IMR-90 (cell line): ENCODE results near the gene COL4A3. TPM values are rescaled to one million over a fixed set of nuclear protein-coding genes. Genes with fewer than 3 reads are reported as not detected.

Experiments
- ATAC-seq: fragments of 200-7000 bp; cut with Tn5 transposase; 2 replicates; pipeline ENCODE4 v1.9.1; 2020; ENCODE audit warnings: low read depth, mild to moderate bottlenecking, moderate library complexity
- BruUV-seq: library from RNA; stranded (reverse); fragments of 400-500 nt; replicated peaks from 2 replicates; lab custom pipeline; 2021; lab: Mats Ljungman, UMichigan
- CTCF ChIA-PET: fragments of 300-600 bp; formaldehyde crosslinking; extraction: SDS; loops from one replicate; lab custom pipeline; 2021; ENCODE audit warnings: antibody characterized with exemption; lab: Yijun Ruan, JAX
- POLR2A ChIA-PET: fragments of 300-600 bp; sonication (Branson Sonifier 250); formaldehyde crosslinking; loops from one replicate; lab custom pipeline; 2022; ENCODE audit warnings: antibody characterized with exemption; ENCODE audit not compliant: unreplicated experiment; lab: Charles Lee
- DNase-seq: peaks from one replicate; pipeline ENCODE4 v3.0.0; 2013
- H2AFZ ChIP-seq: replicated peaks from 2 replicates; pipeline ENCODE3; 2013; ENCODE audit warnings: low read length, mild to moderate bottlenecking; ENCODE audit not compliant: poor library complexity
- H2AK5ac ChIP-seq: 2 replicates; pipeline ENCODE4 v1.6.1; 2013; ENCODE audit warnings: low read depth, low read length, inconsistent platforms
- H2AK9ac ChIP-seq: replicated peaks from 2 replicates; pipeline ENCODE3; 2013; ENCODE audit warnings: mild to moderate bottlenecking, low read depth, low read length, moderate library complexity; ENCODE audit not compliant: poor library complexity
- H2BK120ac ChIP-seq: 2 replicates; pipeline ENCODE4 v1.6.1; 2013; ENCODE audit warnings: low read depth, low read length, inconsistent platforms
- H2BK15ac ChIP-seq: 3 replicates; pipeline ENCODE4 v1.6.1; 2013; ENCODE audit warnings: low read depth, low read length, inconsistent platforms
- H2BK20ac ChIP-seq: 2 replicates; pipeline ENCODE4 v1.6.1; 2013; ENCODE audit warnings: low read depth, mild to moderate bottlenecking, inconsistent platforms, low read length, moderate library complexity
- H2BK5ac ChIP-seq: 2 replicates; pipeline ENCODE4 v1.6.1; 2013; ENCODE audit warnings: mild to moderate bottlenecking, low read depth, low read length, inconsistent platforms; ENCODE audit not compliant: poor library complexity, severe bottlenecking
- H3K14ac ChIP-seq: replicated peaks from 2 replicates; pipeline ENCODE4 v1.6.1; 2013; ENCODE audit warnings: low read depth, low read length, inconsistent platforms
- H3K18ac ChIP-seq: 2 replicates; pipeline ENCODE4 v1.6.1; 2013; ENCODE audit warnings: low read depth, low read length, control low read depth
- H3K23ac ChIP-seq: 2 replicates; pipeline ENCODE4 v1.6.1; 2013; ENCODE audit warnings: low read depth, low read length, inconsistent platforms
- H3K27ac ChIP-seq: 2 replicates; pipeline ENCODE4 v1.5.1; 2013; ENCODE audit warnings: mild to moderate bottlenecking, control low read depth, low read length; ENCODE audit not compliant: insufficient read depth
- H3K27me3 ChIP-seq: 2 replicates; pipeline ENCODE4 v1.6.1; 2013; ENCODE audit warnings: low read length; ENCODE audit not compliant: control insufficient read depth, insufficient read depth
- H3K36me3 ChIP-seq: 2 replicates; pipeline ENCODE4 v1.6.1; 2013; ENCODE audit warnings: low read length, mixed read lengths; ENCODE audit not compliant: control insufficient read depth, insufficient read depth
- H3K4ac ChIP-seq: 2 replicates; pipeline ENCODE4 v1.6.1; 2013; ENCODE audit warnings: low read depth, low read length, inconsistent platforms
- H3K4me1 ChIP-seq: 2 replicates; pipeline ENCODE4 v1.6.1; 2013; ENCODE audit warnings: low read length, mixed read lengths; ENCODE audit not compliant: control insufficient read depth, insufficient read depth
- H3K4me2 ChIP-seq: 2 replicates; pipeline ENCODE4 v1.6.1; 2013; ENCODE audit warnings: low read depth, mild to moderate bottlenecking, control low read depth, low read length, moderate library complexity
- H3K4me3 ChIP-seq: 2 replicates; pipeline ENCODE4 v1.5.1; 2013; ENCODE audit warnings: low read depth, mild to moderate bottlenecking, control low read depth, low read length, moderate library complexity; ENCODE audit not compliant: insufficient read depth
- H3K56ac ChIP-seq: 2 replicates; pipeline ENCODE4 v1.6.1; 2013; ENCODE audit warnings: low read length, inconsistent platforms; ENCODE audit not compliant: insufficient read depth; ENCODE audit errors: extremely low read depth
- H3K79me1 ChIP-seq, 2 experiments: 2 replicates each; pipeline ENCODE4 v1.6.1; 2013; ENCODE audit warnings: low read length in 2 of 2, inconsistent platforms in 1 of 2, low read depth in 1 of 2
- H3K9ac ChIP-seq: 2 replicates; pipeline ENCODE4 v1.6.1; 2013; ENCODE audit warnings: low read depth, low read length, control low read depth
- H3K9me1 ChIP-seq: 2 replicates; pipeline ENCODE4 v1.6.1; 2013; ENCODE audit warnings: low read length, inconsistent platforms; ENCODE audit not compliant: insufficient read depth
- H3K9me3 ChIP-seq: 2 replicates; pipeline ENCODE4 v1.6.1; 2013; ENCODE audit warnings: low read length; ENCODE audit not compliant: control insufficient read depth, insufficient read depth
- H4K20me1 ChIP-seq: 2 replicates; pipeline ENCODE4 v1.6.1; 2013; ENCODE audit warnings: low read length, inconsistent platforms; ENCODE audit not compliant: insufficient read depth
- H4K5ac ChIP-seq: 2 replicates; pipeline ENCODE4 v1.6.1; 2013; ENCODE audit warnings: mild to moderate bottlenecking, low read depth, low read length, control low read depth
- H4K8ac ChIP-seq, 2 experiments: 2 replicates each; pipeline ENCODE4 v1.6.1; 2013; ENCODE audit warnings: low read depth in 2 of 2, low read length in 2 of 2, control low read depth in 1 of 2, inconsistent platforms in 1 of 2
- H4K91ac ChIP-seq: 2 replicates; pipeline ENCODE4 v1.6.1; 2013; ENCODE audit warnings: low read depth, low read length, inconsistent platforms; ENCODE audit not compliant: insufficient read depth
- BHLHE40 ChIP-seq: fragments of 150-350 bp; IDR thresholded peaks from 2 replicates; pipeline ENCODE4 v1.6.1; 2016; ENCODE audit warnings: mild to moderate bottlenecking, low read depth, low read length
- CHD1 ChIP-seq: IDR thresholded peaks from 2 replicates; pipeline ENCODE4 v1.6.1; 2012; ENCODE audit warnings: low read depth, low read length, improper control_type of control experiment
- CTCF ChIP-seq: conservative IDR thresholded peaks from 2 replicates; pipeline ENCODE4 v1.5.1; 2012; ENCODE audit warnings: mild to moderate bottlenecking, low read depth, low read length, improper control_type of control experiment
- ELK1 ChIP-seq: fragments of 150-350 bp; IDR thresholded peaks from 2 replicates; pipeline ENCODE4 v1.6.1; 2016; ENCODE audit warnings: low read depth, mild to moderate bottlenecking, low read length, moderate library complexity, borderline replicate concordance
- MAFK ChIP-seq: IDR thresholded peaks from 2 replicates; pipeline ENCODE4 v1.6.1; 2012; ENCODE audit warnings: low read depth, low read length, improper control_type of control experiment
- MXI1 ChIP-seq: IDR thresholded peaks from 2 replicates; pipeline ENCODE4 v1.6.1; 2012; ENCODE audit warnings: low read depth, mild to moderate bottlenecking, low read length, moderate library complexity, borderline replicate concordance
- NFE2L2 ChIP-seq: fragments of 150-350 bp; IDR thresholded peaks from 2 replicates; pipeline ENCODE4 v1.6.1; 2016; ENCODE audit warnings: low read depth, mild to moderate bottlenecking, low read length
- POLR2A ChIP-seq: IDR thresholded peaks from 2 replicates; pipeline ENCODE4 v1.6.1; 2012; ENCODE audit warnings: mild to moderate bottlenecking, low read depth, low read length
- RAD21 ChIP-seq: IDR thresholded peaks from 2 replicates; pipeline ENCODE4 v1.6.1; 2012; ENCODE audit warnings: low read length, improper control_type of control experiment
- RCOR1 ChIP-seq: IDR thresholded peaks from 2 replicates; pipeline ENCODE4 v1.6.1; 2012; ENCODE audit warnings: mild to moderate bottlenecking, low read length, improper control_type of control experiment; ENCODE audit not compliant: insufficient replicate concordance
- RFX5 ChIP-seq: IDR thresholded peaks from 2 replicates; pipeline ENCODE4 v1.8.0; 2012; ENCODE audit warnings: low read depth, mild to moderate bottlenecking, low read length, moderate library complexity
- SMC3 ChIP-seq: fragments of 150-350 bp; IDR thresholded peaks from 2 replicates; pipeline ENCODE4 v1.6.1; 2016; ENCODE audit warnings: low read depth, mild to moderate bottlenecking, antibody characterized with exemption, low read length, moderate library complexity
- USF2 ChIP-seq: fragments of 150-350 bp; IDR thresholded peaks from 2 replicates; pipeline ENCODE4 v1.6.1; 2017; ENCODE audit warnings: mild to moderate bottlenecking, antibody characterized with exemption, low read length, low read depth
- WGBS, 2 experiments: methylation state at CpG; one replicate each; pipeline versions ENCODE4 v1.1.5 to v1.1.7; 2013; ENCODE audit warnings: missing lambda C conversion rate in 2 of 2; ENCODE audit not compliant: insufficient read length in 1 of 2; ENCODE audit errors: extremely low coverage in 2 of 2; 5-methylcytosine and 5-hydroxymethylcytosine counted together
- dilution Hi-C: fragments of 300-500 bp; cut with HindIII; formaldehyde crosslinking; loops from one replicate; pipeline ENCODE4 v1.14.3; 2018; ENCODE audit warnings: low sequenced_read_pairs; ENCODE audit not compliant: unreplicated experiment
- in situ Hi-C: fragments of 300-500 bp; cut with MboI; formaldehyde crosslinking; loops from 3 replicates; pipeline ENCODE4 v1.14.3; 2019; ENCODE audit warnings: low sequenced_read_pairs, inconsistent platforms, mixed read lengths
- intact Hi-C: fragments of 100-400 bp; cut with micrococcal nuclease; formaldehyde crosslinking; loops from 2 replicates; pipeline ENCODE4 v1.10.0; 2022
- polyA plus RNA-seq, 3 experiments: library from polyadenylated mRNA; depleted of rRNA; stranded (reverse); fragments of >200 nt; gene quantifications; 2 replicates each; pipeline ENCODE4 v1.2.3, GENCODE V29; 2012; ENCODE audit warnings: low replicate concordance in 1 of 3
- total RNA-seq: library from RNA; depleted of rRNA; stranded (reverse); fragments of >200 nt; gene quantifications from 2 replicates; pipeline ENCODE4 v1.2.3, GENCODE V29; 2012

COL4A3 gene
- total and polyA plus RNA-seq, 2 of the 4 experiments (the other 2 are of a cell fraction), result not detected

GRCh38 chr2:227117852-227118251 is 46.6 kb upstream of the COL4A3 start:
- no peak for DNase-seq
- ChIA-PET CTCF (interaction anchor here (0.7 kb wide), 1 partner anchor 300 kb away, joined by 3 read pairs; no protein-coding TSS in a partner anchor), POLR2A (no interaction called here)
- H3K9ac ChIP-seq, result no peak overlapping the region
- no peak for ATAC-seq
- no peak overlapping the region for H4K8ac ChIP-seq
- no peak overlapping the region for H2BK20ac ChIP-seq
- no peak overlapping the region for H2BK5ac ChIP-seq
- TF ChIP-seq SMC3 (no peak), BHLHE40 (no peak), USF2 (no peak), MAFK (no peak), CHD1 (no peak), RFX5 (no peak), CTCF (no peak), RCOR1 (no peak), POLR2A (no peak), ELK1 (no peak), RAD21 (no peak), NFE2L2 (no peak), MXI1 (no peak)
- no peak overlapping the region for H4K91ac ChIP-seq
- no peaks in the 10 kb centered on the region for H3K4me1 ChIP-seq
- no peak overlapping the region for H4K5ac ChIP-seq
- intact Hi-C loops, result no loop called here
- H2AK9ac ChIP-seq, result no peak overlapping the region
- no peaks in the 10 kb centered on the region for H3K79me1 ChIP-seq
- no peak overlapping the region for H3K4me2 ChIP-seq
- H3K36me3 ChIP-seq, result no peaks in the 10 kb centered on the region
- no peak overlapping the region for H3K14ac ChIP-seq
- H3K56ac ChIP-seq, result no peak overlapping the region
- no peak overlapping the region for H3K27ac ChIP-seq
- no peak overlapping the region for H3K23ac ChIP-seq
- H2BK15ac ChIP-seq, result no peak overlapping the region
- no peaks in the 10 kb centered on the region for H3K9me1 ChIP-seq
- no peak overlapping the region for H3K4ac ChIP-seq
- in situ Hi-C loops, result no loop called here
- peak overlapping the region; percentile 41 for H2AFZ ChIP-seq
- dilution Hi-C loops, result no loop called here
- H3K9me3 ChIP-seq, result no peaks in the 10 kb centered on the region
- H3K27me3 ChIP-seq, result no peaks in the 10 kb centered on the region; the same call in 1 of the 2 replicates
- no peak overlapping the region for H2BK120ac ChIP-seq
- no peaks in the 10 kb centered on the region for H4K20me1 ChIP-seq
- WGBS, 2 experiments, result no CpG with 5 or more reads among the region's 3 CpGs
- no TSS peak for BruUV-seq
- no peak overlapping the region for H2AK5ac ChIP-seq
- H3K4me3 ChIP-seq, result no peak overlapping the region
- no peak overlapping the region for H3K18ac ChIP-seq
